ENCODE results near the gene CTRL. TPM values are rescaled to one million over a fixed set of nuclear protein-coding genes. Genes with fewer than 3 reads are reported as not detected.

The CTRL gene
- polyA plus RNA-seq, 1 donor (not counting 4 experiments of a cell fraction or from before 2014, with no cell fraction given), result 0.10 TPM

GRCh38 chr16:67967183-67967957 is 35.7 kb upstream of the CTRL start:
- peaks cover 38% of the 10 kb centered on the region for H3K79me2 ChIP-seq (ENCODE audit: control insufficient read depth, insufficient read depth, low read length)
- no peaks in the 10 kb centered on the region for H3K27me3 ChIP-seq (ENCODE audit: control insufficient read depth, extremely low read depth, insufficient read depth, low read length)
- peak overlapping the region; percentile 94 for H3K9ac ChIP-seq (ENCODE audit: control insufficient read depth, extremely low read depth, insufficient read depth, low read length)
- peak overlapping the region; percentile 89 for H3K27ac ChIP-seq (ENCODE audit: control insufficient read depth, insufficient read depth, low read length)
- no peaks in the 10 kb centered on the region for H3K9me1 ChIP-seq (ENCODE audit: control insufficient read depth, extremely low read depth, insufficient read depth, low read length)
- H4K20me1 ChIP-seq (ENCODE audit: control insufficient read depth, extremely low read depth, insufficient read depth, low read length), result no peaks in the 10 kb centered on the region
- H3K4me1 ChIP-seq (ENCODE audit: control insufficient read depth, extremely low read depth, insufficient read depth, low read length), result peaks cover 56% of the 10 kb centered on the region
- H3K36me3 ChIP-seq (ENCODE audit: control insufficient read depth in 2 of 2, extremely low read depth in 1 of 2, insufficient read depth in 2 of 2, low read length in 2 of 2), result peaks cover 2 to 24% of the 10 kb centered on the region in 2 experiments
- DNase-seq (ENCODE audit: low read depth, low spot score), result peak; percentile 49
- H3K4me2 ChIP-seq (ENCODE audit: control insufficient read depth, extremely low read depth, insufficient read depth, low read depth, low read length), result peak overlapping the region; percentile 83
- peak overlapping the region; percentile 64 to 91 (median 73) for H3K4me3 ChIP-seq (ENCODE audit: control insufficient read depth in 2 of 3, extremely low read depth in 1 of 3, insufficient read depth in 2 of 3, low read depth in 1 of 3, low read length in 3 of 3)
- no peaks in the 10 kb centered on the region for H3K9me3 ChIP-seq (ENCODE audit: control insufficient read depth, low read depth, low read length)
- FAIRE-seq, result peak; percentile 52
- no peak for TF ChIP-seq EZH2 (IDR thresholded peaks at IDR 0.05; ENCODE audit: low read length)
- TF ChIP-seq CTCF (optimal IDR thresholded peaks at IDR 0.05 in 1 of 3, IDR thresholded peaks at IDR 0.05 in 1 of 3, conservative IDR thresholded peaks at IDR 0.05 in 1 of 3; ENCODE audit: extremely low read depth in 1 of 3, insufficient read depth in 2 of 3, low read length in 3 of 3), result peak in 1 of 3 experiments; percentile 2
- dilution Hi-C loops (cut with MboI; ENCODE audit: extremely low pct_ligation_motif_present, low sequenced_read_pairs), result no loop called here
- no peak overlapping the region for H2AFZ ChIP-seq (ENCODE audit: control insufficient read depth, low read length)

DNA sequence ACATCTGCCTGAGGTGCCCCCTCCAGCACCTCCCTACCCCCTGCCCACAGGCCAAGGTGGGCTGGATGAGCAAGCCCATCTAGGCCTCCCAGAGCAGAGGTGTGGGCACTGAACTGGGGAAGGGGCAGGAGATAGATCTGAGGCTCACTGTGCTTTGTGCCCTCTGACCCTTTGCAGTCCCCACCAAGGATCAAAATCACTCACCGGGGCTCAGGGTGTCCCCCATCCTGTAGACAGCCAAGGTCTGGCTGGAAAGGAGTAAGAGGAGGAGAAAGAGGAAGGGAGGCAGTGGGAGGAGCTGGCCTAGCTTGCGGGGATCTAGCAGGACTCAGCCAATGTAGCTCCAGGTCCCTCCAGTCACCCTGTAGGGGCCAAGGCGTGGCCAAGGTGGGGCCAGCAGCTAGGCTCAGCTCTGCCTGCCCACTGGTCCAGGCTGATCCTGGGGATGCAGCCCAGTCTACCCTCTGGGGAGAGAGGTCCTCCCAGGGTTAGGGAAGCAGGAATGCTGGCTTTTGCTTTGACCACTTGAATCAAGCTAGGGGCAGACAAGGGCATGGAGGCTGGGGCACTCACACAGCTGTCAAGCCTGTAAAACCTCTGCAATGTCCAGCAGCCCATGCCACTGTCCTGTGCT is 35.0 kb upstream of the CTRL start:
- H3K4me3 ChIP-seq (ENCODE audit: control insufficient read depth in 2 of 3, extremely low read depth in 1 of 3, insufficient read depth in 2 of 3, low read depth in 1 of 3, low read length in 3 of 3), result peak overlapping the region; percentile 64 to 91 (median 73)
- H3K9me3 ChIP-seq (ENCODE audit: control insufficient read depth, low read depth, low read length), result no peaks in the 10 kb centered on the region
- H3K27ac ChIP-seq (ENCODE audit: control insufficient read depth, insufficient read depth, low read length), result peak overlapping the region; percentile 89
- no peaks in the 10 kb centered on the region for H3K27me3 ChIP-seq (ENCODE audit: control insufficient read depth, extremely low read depth, insufficient read depth, low read length)
- TF ChIP-seq EZH2 (IDR thresholded peaks at IDR 0.05; ENCODE audit: low read length) (no peak), CTCF (optimal IDR thresholded peaks at IDR 0.05 in 1 of 3, IDR thresholded peaks at IDR 0.05 in 1 of 3, conservative IDR thresholded peaks at IDR 0.05 in 1 of 3; ENCODE audit: extremely low read depth in 1 of 3, insufficient read depth in 2 of 3, low read length in 3 of 3) (no peak)
- H2AFZ ChIP-seq (ENCODE audit: control insufficient read depth, low read length), result no peak overlapping the region
- peak overlapping the region; percentile 83 for H3K4me2 ChIP-seq (ENCODE audit: control insufficient read depth, extremely low read depth, insufficient read depth, low read depth, low read length)
- H3K9ac ChIP-seq (ENCODE audit: control insufficient read depth, extremely low read depth, insufficient read depth, low read length), result peak overlapping the region; percentile 94
- peaks cover 38% of the 10 kb centered on the region for H3K79me2 ChIP-seq (ENCODE audit: control insufficient read depth, insufficient read depth, low read length)
- peaks cover 5% of the 10 kb centered on the region for H4K20me1 ChIP-seq (ENCODE audit: control insufficient read depth, extremely low read depth, insufficient read depth, low read length)
- H3K9me1 ChIP-seq (ENCODE audit: control insufficient read depth, extremely low read depth, insufficient read depth, low read length), result peaks cover 4% of the 10 kb centered on the region
- H3K4me1 ChIP-seq (ENCODE audit: control insufficient read depth, extremely low read depth, insufficient read depth, low read length), result peaks cover 63% of the 10 kb centered on the region
- peaks cover 2 to 30% of the 10 kb centered on the region in 2 experiments for H3K36me3 ChIP-seq (ENCODE audit: control insufficient read depth in 2 of 2, extremely low read depth in 1 of 2, insufficient read depth in 2 of 2, low read length in 2 of 2)
- dilution Hi-C loops (cut with MboI; ENCODE audit: extremely low pct_ligation_motif_present, low sequenced_read_pairs), result no loop called here
- peak; percentile 85 for DNase-seq (ENCODE audit: low read depth, low spot score)
- FAIRE-seq, result peak; percentile 69
